AG09319 (cell line): ENCODE measurements around the gene MEGF11.
A peak's percentile ranks its signal among the peaks of the same experiment; 100 is the strongest.

ENCODE experiments used
- DNase-seq: peaks from one replicate; pipeline ENCODE4 v3.0.0-alpha.2; 2010; ENCODE audit warnings: low read depth; ENCODE audit errors: extremely low read depth
- CTCF ChIP-seq: IDR thresholded peaks from 2 replicates; pipeline ENCODE4 v1.5.1; 2011; ENCODE audit warnings: low read depth, mild to moderate bottlenecking, inconsistent platforms, low read length, moderate library complexity

Gene MEGF11

GRCh38 chr15:66253418-66254088 lies at the start of gene MEGF11:
TSS of gene MEGF11 (minus strand) at chr15:66253750. CDS start at chr15:66128403, 125,347 bp downstream.
- no peak for DNase-seq

GRCh38 chr15:66302489-66303278 lies 49.1 kb upstream of the MEGF11 start:
- no peak for DNase-seq
- no peak for TF ChIP-seq CTCF

More at GRCh38 chr15:66253418-66254088, at the start of gene MEGF11:
- no peak for TF ChIP-seq CTCF

GRCh38 chr15:66298803-66299251 lies 45.3 kb upstream of the MEGF11 start:
- no peak for TF ChIP-seq CTCF
- DNase-seq: no peak

GRCh38 chr15:66296186-66296585 lies 42.6 kb upstream of the MEGF11 start:
- TF ChIP-seq CTCF: no peak
- DNase-seq: no peak

- DNase-seq: no peak
- no peak for TF ChIP-seq CTCF
These were observed 41.3 kb upstream of the MEGF11 start for GRCh38 chr15:66294932-66295235.

GRCh38 chr15:66294157-66294931 lies 40.8 kb upstream of the MEGF11 start:
- peak; percentile 27 for DNase-seq
- TF ChIP-seq CTCF: no peak
